SH-SY5Y (cell line): Measurements from ENCODE around the gene KANSL2.

Experiments
- GATA2 ChIP-seq: IDR thresholded peaks from 2 replicates; pipeline ENCODE4 v1.6.1; 2011; ENCODE audit warnings: mild to moderate bottlenecking, low read depth, low read length
- GATA3 ChIP-seq: IDR thresholded peaks from 2 replicates; pipeline ENCODE4 v1.6.1; 2011; ENCODE audit warnings: low read depth, mild to moderate bottlenecking, low read length, moderate library complexity

Gene KANSL2

DNA sequence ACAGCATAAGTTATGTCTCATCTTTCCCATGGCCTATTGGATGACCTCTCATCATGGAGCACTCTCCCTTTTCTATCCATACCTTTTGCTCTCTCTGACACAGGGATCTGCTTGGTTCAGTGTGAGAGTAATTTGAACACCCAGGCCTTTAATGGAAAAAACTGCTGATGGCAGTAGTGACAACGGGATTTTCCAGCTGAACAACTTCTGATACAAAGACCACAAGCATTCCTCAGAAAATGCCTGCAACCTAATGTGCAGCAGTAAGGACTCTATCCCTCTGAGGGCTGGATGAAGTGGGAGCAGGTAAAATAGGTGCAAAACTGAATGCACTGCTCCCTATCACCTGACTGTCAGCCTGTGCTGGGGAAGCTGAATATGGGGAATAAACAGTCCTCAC, 51.0 kb downstream of the KANSL2 start:
- TF ChIP-seq GATA2 (no peak), GATA3 (no peak)

DNA sequence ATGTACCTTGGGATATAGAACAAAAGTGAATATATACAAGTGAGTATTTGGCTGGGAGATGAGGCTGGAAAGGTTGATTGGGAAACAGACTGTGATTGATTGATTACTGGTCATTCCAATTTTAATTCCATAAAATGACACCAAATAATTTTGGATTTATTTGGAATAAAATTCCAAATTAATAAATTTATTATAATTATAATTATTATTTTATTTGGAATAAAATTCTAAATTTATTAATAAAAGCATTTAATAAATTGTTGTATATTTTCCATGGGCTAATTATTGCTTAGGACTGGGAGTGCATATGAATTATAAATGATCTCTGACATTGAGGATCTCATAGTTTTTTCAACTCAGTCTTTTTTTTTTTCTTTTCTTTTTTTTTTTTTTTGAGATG, 51.7 kb downstream of the KANSL2 start:
- no peak for TF ChIP-seq GATA2
- no peak for TF ChIP-seq GATA3

DNA sequence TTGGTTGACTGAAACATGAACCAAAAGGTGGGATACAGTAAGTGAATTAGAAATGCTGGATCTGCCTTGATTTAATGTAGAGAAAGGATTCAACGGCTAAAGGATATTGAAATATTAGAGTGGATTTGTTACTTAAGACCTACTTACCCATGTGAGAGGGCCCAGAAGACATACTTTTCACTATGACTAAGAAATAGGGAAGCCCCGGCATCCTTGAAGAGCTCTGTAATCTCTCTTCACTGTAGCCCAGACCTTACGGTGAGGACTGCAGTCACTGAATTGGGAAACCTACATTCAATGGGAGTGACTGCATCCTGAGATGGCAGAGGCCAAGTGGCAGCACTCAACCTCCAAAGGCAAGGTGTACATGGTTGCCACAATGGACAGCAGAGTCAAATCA, 52.5 kb downstream of the KANSL2 start:
- TF ChIP-seq GATA3, result no peak
- no peak for TF ChIP-seq GATA2

- TF ChIP-seq GATA3, result no peak
- no peak for TF ChIP-seq GATA2
Observed at GRCh38 chr12:48627556-48627955, 54.5 kb downstream of the KANSL2 start.

GRCh38 chr12:48618541-48618940, 63.5 kb downstream of the KANSL2 start:
- no peak for TF ChIP-seq GATA3
- no peak for TF ChIP-seq GATA2

DNA sequence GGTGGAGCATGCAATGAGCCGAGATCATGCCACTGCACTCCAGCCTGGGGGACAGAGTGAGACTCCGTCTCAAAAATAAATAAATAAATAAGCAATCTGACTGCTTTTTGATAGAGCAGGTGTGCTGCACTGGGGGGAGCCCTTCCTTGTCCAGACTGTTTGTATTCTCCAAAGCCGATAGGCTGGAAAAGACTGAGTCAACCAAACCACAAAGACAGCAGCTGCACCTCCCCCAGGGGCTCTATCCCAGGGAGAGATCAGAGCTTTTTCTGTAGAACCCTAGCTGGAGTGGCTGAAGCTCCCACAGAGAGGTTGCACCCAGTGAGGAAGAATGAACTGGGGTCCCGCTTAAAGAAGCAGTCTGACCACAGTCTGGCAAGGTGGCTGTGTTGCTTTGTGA, 66.4 kb downstream of the KANSL2 start:
- TF ChIP-seq GATA2 (no peak), GATA3 (no peak)

GRCh38 chr12:48613321-48613720, 68.7 kb downstream of the KANSL2 start:
- TF ChIP-seq GATA3 (no peak), GATA2 (no peak)
